Measurements from ENCODE around the gene GOLGA3. TPM values are rescaled to one million over a fixed set of nuclear protein-coding genes. Genes with fewer than 3 reads are reported as not detected.
A peak's percentile ranks its signal among the peaks of the same experiment; 100 is the strongest.

Gene GOLGA3
- total RNA-seq, 1 experiment from 2014 or later = 14.9 TPM

DNA sequence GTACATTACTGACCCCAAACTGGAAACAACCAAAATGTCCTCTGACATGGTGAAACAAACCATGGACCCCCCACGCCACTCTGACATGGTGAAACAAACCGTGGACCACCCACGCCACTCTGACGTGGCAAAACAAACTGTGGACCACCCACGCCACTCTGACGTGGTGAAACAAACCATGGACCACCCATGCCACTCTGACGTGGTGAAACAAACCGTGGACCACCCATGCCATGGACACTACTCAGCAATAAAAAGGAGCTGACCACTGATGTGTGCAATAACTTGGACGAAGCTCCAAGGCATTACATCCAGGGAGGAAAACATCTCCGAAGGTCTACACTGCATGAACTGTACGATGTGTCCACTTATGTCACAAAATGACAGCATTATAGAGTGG, 3.1 kb upstream of the GOLGA3 start:
- H3K79me2 ChIP-seq (ENCODE audit: low read length) = peaks cover 17% of the 10 kb centered on the region
- H3K9me3 ChIP-seq (ENCODE audit: low read length) = peaks cover 10% of the 10 kb centered on the region
- no peak overlapping the region for H3K4me3 ChIP-seq (ENCODE audit: low read length)
- H4K20me1 ChIP-seq (ENCODE audit: insufficient read depth, low read depth, low read length) = peaks cover 9% of the 10 kb centered on the region
- no peak for DNase-seq
- H2AFZ ChIP-seq (ENCODE audit: low read length) = no peak overlapping the region
- H3K9me2 ChIP-seq (replicated peaks; ENCODE audit: insufficient read depth, low read length) = no peaks in the 10 kb centered on the region
- H3K27me3 ChIP-seq (ENCODE audit: low read length) = no peaks in the 10 kb centered on the region
- H3K4me2 ChIP-seq (ENCODE audit: low read depth, low read length, poor library complexity, severe bottlenecking) = no peak overlapping the region
- no peak overlapping the region for H3K27ac ChIP-seq (ENCODE audit: low read length)
- peaks cover 7% of the 10 kb centered on the region for H3K36me3 ChIP-seq (ENCODE audit: insufficient read depth, low read length)
- H3K9ac ChIP-seq (ENCODE audit: low read length) = no peak overlapping the region
- H3K4me1 ChIP-seq (ENCODE audit: low read length) = peaks cover 17% of the 10 kb centered on the region

DNA sequence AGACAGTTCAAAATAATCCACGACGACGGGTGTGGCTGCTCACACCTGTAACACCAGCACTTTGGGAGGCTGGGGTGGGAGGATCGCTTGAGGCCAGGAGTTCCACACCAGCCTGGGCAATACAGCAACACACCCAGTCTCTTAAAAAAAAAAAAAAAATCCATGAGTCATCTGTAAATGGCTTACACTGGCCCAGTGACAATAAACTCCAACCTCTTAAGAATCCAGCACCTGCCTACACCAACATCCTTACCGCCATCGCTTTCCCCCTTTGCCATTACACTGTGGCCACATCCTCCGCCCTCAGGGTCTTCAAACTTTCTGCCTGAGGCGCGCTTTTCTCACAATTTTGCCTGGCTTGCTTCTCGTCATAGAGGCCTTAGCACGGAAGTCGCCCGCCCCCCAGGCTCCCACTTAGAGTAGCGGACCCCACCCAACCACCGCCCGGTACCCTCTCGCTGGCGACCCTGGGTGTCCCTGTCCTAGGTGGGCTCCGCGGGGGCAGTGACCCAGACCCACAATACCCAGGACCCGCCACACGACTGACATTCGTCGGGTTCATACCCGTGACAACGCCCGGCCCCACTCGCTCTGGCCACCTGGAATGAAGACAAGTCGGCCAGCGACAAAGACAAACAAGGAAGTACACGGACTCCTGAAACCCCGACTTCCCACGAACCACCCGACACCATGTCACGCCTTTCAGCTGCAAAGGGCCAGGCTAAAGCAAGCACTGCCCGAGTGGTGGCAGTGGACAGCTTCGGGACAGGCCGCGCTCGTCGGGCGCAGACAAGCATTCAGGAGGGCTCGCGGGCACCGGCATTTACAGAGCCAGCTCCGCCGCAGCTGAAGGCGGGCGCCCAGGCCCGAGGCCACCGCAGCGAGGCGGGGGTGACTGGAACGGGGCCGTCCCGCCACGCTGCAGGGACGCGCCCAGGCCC, 636 bp downstream of the GOLGA3 start:
- peaks cover 17% of the 10 kb centered on the region for H3K4me1 ChIP-seq (ENCODE audit: low read length)
- H3K9me2 ChIP-seq (replicated peaks; ENCODE audit: insufficient read depth, low read length) = no peaks in the 10 kb centered on the region
- peak overlapping the region; percentile 50; the same call in 1 of the 2 replicates for H2AFZ ChIP-seq (ENCODE audit: low read length)
- H3K4me3 ChIP-seq (ENCODE audit: low read length) = peak overlapping the region; percentile 99
- peaks cover 9% of the 10 kb centered on the region for H4K20me1 ChIP-seq (ENCODE audit: insufficient read depth, low read depth, low read length)
- peaks cover 46% of the 10 kb centered on the region for H3K79me2 ChIP-seq (ENCODE audit: low read length)
- H3K4me2 ChIP-seq (ENCODE audit: low read depth, low read length, poor library complexity, severe bottlenecking) = peak overlapping the region; percentile 97
- H3K9me3 ChIP-seq (ENCODE audit: low read length) = peaks cover 10% of the 10 kb centered on the region
- H3K27me3 ChIP-seq (ENCODE audit: low read length) = no peaks in the 10 kb centered on the region
- peaks cover 17% of the 10 kb centered on the region for H3K36me3 ChIP-seq (ENCODE audit: insufficient read depth, low read length)
- no peak overlapping the region for H3K27ac ChIP-seq (ENCODE audit: low read length)
- peak; percentile 48 for DNase-seq
- peak overlapping the region; percentile 95 for H3K9ac ChIP-seq (ENCODE audit: low read length)

DNA sequence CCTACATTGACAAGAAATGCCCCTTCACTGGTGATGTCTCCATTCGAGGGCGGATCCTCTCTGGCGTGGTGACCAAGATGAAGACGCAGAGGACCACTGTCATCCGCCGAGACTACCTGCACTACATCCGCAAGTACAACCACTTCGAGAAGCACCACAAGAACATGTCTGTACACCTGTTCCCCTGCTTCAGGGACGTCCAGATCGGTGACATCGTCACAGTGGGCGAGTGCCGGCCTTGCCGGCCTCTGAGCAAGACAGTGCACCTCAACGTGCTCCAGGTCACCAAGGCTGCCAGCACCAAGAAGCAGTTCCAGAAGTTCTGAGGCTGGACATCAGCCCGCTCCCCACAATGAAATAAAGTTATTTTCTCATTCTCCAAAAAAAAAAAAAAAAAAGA, 2.8 kb downstream of the GOLGA3 start:
- DNase-seq = no peak
- Histone ChIP-seq H3K4me2 (ENCODE audit: low read depth, low read length, poor library complexity, severe bottlenecking) (no peak overlapping the region), H4K20me1 (ENCODE audit: insufficient read depth, low read depth, low read length) (peaks cover 9% of the 10 kb centered on the region), H3K79me2 (ENCODE audit: low read length) (peaks cover 47% of the 10 kb centered on the region), H3K9me2 (replicated peaks; ENCODE audit: insufficient read depth, low read length) (no peaks in the 10 kb centered on the region), H3K9me3 (ENCODE audit: low read length) (peaks cover 6% of the 10 kb centered on the region), H3K4me3 (ENCODE audit: low read length) (no peak overlapping the region), H2AFZ (ENCODE audit: low read length) (no peak overlapping the region), H3K27me3 (ENCODE audit: low read length) (no peaks in the 10 kb centered on the region), H3K36me3 (ENCODE audit: insufficient read depth, low read length) (peaks cover 24% of the 10 kb centered on the region), H3K27ac (ENCODE audit: low read length) (no peak overlapping the region), H3K9ac (ENCODE audit: low read length) (no peak overlapping the region), H3K4me1 (ENCODE audit: low read length) (peaks cover 21% of the 10 kb centered on the region)

DNA sequence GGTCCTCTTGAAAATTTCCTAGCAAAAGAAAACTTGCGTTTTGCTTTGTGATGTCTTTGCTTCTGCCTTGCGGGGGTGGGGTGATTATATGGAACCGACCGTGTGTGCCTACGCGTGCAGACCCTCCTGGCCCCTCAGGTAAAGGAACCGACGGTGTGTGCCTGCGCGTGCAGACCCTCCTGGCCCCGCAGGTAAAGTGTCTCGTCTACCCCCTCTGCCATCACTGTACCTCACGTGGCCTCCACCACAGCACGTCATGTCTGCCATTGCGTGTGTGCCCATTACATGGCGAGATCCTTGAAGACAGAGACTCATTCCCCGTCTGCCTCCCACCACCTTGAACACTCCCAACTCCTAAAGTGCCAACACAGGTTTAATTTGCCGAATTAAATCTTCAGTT, 3.6 kb downstream of the GOLGA3 start:
- H2AFZ ChIP-seq (ENCODE audit: low read length) = no peak overlapping the region
- H3K79me2 ChIP-seq (ENCODE audit: low read length) = peaks cover 47% of the 10 kb centered on the region
- peaks cover 6% of the 10 kb centered on the region for H3K9me3 ChIP-seq (ENCODE audit: low read length)
- H3K4me2 ChIP-seq (ENCODE audit: low read depth, low read length, poor library complexity, severe bottlenecking) = no peak overlapping the region
- no peak overlapping the region for H3K9ac ChIP-seq (ENCODE audit: low read length)
- H3K36me3 ChIP-seq (ENCODE audit: insufficient read depth, low read length) = peaks cover 24% of the 10 kb centered on the region
- no peaks in the 10 kb centered on the region for H3K27me3 ChIP-seq (ENCODE audit: low read length)
- no peak overlapping the region for H3K4me3 ChIP-seq (ENCODE audit: low read length)
- H3K9me2 ChIP-seq (replicated peaks; ENCODE audit: insufficient read depth, low read length) = no peaks in the 10 kb centered on the region
- peaks cover 28% of the 10 kb centered on the region for H3K4me1 ChIP-seq (ENCODE audit: low read length)
- peaks cover 9% of the 10 kb centered on the region for H4K20me1 ChIP-seq (ENCODE audit: insufficient read depth, low read depth, low read length)
- DNase-seq = no peak
- H3K27ac ChIP-seq (ENCODE audit: low read length) = no peak overlapping the region

DNA sequence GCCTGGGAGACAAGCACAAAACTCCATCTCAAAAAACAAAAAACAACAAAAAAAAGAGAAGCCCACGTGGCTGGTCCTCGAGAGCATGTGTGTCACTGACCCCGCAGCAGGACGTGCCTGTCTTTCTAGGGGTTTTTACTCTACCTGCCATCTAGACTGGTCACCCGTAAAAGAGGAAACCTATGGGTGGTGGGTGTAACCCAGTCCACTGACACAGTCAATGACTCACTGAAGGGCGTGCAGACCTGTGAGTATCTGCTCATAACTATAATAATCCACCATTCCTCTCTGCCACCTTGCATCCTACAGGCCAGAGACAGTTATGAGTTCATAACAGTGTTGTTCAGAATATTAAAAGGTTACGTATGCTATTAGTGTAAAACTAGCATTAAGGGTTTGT, 4.6 kb downstream of the GOLGA3 start:
- no peak for DNase-seq
- Histone ChIP-seq H3K4me3 (ENCODE audit: low read length) (no peak overlapping the region), H4K20me1 (ENCODE audit: insufficient read depth, low read depth, low read length) (peaks cover 9% of the 10 kb centered on the region), H3K9me2 (replicated peaks; ENCODE audit: insufficient read depth, low read length) (no peaks in the 10 kb centered on the region), H3K9ac (ENCODE audit: low read length) (no peak overlapping the region), H3K27me3 (ENCODE audit: low read length) (no peaks in the 10 kb centered on the region), H3K79me2 (ENCODE audit: low read length) (peaks cover 47% of the 10 kb centered on the region), H3K9me3 (ENCODE audit: low read length) (no peaks in the 10 kb centered on the region), H2AFZ (ENCODE audit: low read length) (no peak overlapping the region), H3K4me1 (ENCODE audit: low read length) (peaks cover 35% of the 10 kb centered on the region), H3K4me2 (ENCODE audit: low read depth, low read length, poor library complexity, severe bottlenecking) (no peak overlapping the region), H3K27ac (ENCODE audit: low read length) (no peak overlapping the region), H3K36me3 (ENCODE audit: insufficient read depth, low read length) (peaks cover 20% of the 10 kb centered on the region)

DNA sequence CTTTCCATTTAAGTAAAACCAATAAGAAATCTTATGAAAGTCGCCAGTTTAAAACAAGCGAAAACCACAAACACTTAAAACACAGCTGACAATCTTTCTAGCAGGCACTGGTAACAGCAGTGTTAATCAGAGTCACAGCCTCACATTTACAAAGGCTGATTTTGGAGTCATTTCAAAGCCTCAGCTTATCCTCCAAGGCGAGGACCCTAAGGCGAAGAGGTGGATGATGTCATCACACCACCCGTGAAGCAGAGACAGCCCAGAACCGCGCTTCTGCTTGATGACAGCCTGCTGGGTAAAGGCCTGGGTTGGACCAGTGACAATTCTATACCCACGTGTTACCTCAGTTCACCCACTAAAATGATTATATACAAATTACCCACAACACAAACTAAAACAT, 10.1 kb downstream of the GOLGA3 start:
- Histone ChIP-seq H3K4me2 (ENCODE audit: low read depth, low read length, poor library complexity, severe bottlenecking) (no peak overlapping the region), H3K4me3 (ENCODE audit: low read length) (no peak overlapping the region)

DNA sequence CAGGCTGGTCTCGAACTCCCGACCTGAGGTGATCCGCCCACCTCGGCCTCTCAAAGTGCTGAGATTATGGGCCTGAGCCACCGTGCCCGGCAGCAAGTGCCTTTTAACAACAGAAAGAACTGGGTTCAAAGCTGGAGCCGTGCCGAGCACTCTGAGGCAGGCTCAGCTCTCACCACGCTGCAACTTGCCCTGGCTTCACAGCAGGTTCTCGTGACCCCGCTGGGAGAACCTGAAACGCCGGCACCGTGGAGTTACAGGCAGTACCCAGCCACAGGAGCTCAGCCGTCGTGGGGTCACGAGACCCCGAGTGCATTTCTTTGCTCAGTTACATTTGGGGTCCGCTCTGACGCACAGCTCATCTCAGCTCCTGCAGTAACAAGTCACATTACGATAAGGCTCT, 14.4 kb downstream of the GOLGA3 start:
- no peaks in the 10 kb centered on the region for H3K9me2 ChIP-seq (replicated peaks; ENCODE audit: insufficient read depth, low read length)
- H3K9ac ChIP-seq (ENCODE audit: low read length) = no peak overlapping the region
- H3K4me3 ChIP-seq (ENCODE audit: low read length) = no peak overlapping the region
- DNase-seq = no peak
- no peak overlapping the region for H3K27ac ChIP-seq (ENCODE audit: low read length)
- H3K27me3 ChIP-seq (ENCODE audit: low read length) = no peaks in the 10 kb centered on the region
- no peak overlapping the region for H2AFZ ChIP-seq (ENCODE audit: low read length)
- H3K4me1 ChIP-seq (ENCODE audit: low read length) = peaks cover 6% of the 10 kb centered on the region
- no peaks in the 10 kb centered on the region for H3K9me3 ChIP-seq (ENCODE audit: low read length)
- no peaks in the 10 kb centered on the region for H4K20me1 ChIP-seq (ENCODE audit: insufficient read depth, low read depth, low read length)
- H3K79me2 ChIP-seq (ENCODE audit: low read length) = peaks cover 5% of the 10 kb centered on the region
- peaks cover 41% of the 10 kb centered on the region for H3K36me3 ChIP-seq (ENCODE audit: insufficient read depth, low read length)
- H3K4me2 ChIP-seq (ENCODE audit: low read depth, low read length, poor library complexity, severe bottlenecking) = no peak overlapping the region

More for the DNA sequence above, 10.1 kb downstream of the GOLGA3 start:
- no peak for DNase-seq
- Histone ChIP-seq H3K9ac (ENCODE audit: low read length) (no peak overlapping the region), H4K20me1 (ENCODE audit: insufficient read depth, low read depth, low read length) (no peaks in the 10 kb centered on the region), H3K9me2 (replicated peaks; ENCODE audit: insufficient read depth, low read length) (no peaks in the 10 kb centered on the region), H3K79me2 (ENCODE audit: low read length) (peaks cover 8% of the 10 kb centered on the region), H3K27ac (ENCODE audit: low read length) (peak overlapping the region; percentile 98; the same call in 1 of the 2 replicates), H2AFZ (ENCODE audit: low read length) (no peak overlapping the region), H3K27me3 (ENCODE audit: low read length) (no peaks in the 10 kb centered on the region), H3K9me3 (ENCODE audit: low read length) (no peaks in the 10 kb centered on the region), H3K4me1 (ENCODE audit: low read length) (peaks cover 26% of the 10 kb centered on the region), H3K36me3 (ENCODE audit: insufficient read depth, low read length) (peaks cover 31% of the 10 kb centered on the region)

DNA sequence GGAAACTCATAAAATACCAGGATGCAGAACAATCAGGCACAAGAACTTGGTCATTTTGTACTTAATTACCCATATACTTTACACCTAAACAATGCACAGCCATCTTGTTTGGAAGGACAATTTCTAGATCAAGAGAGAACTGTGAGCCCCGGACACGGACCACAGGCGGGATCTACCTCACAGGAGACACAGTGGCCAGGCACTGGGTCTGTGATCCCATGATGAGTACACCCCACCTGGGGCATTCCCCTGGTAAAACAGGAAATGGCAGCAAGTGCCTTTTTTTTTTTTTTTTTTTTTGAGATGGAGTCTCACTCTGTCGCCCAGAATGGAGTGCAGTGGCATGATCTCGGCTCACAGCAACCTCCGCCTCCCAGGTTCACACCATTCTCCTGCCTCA, 15.2 kb downstream of the GOLGA3 start:
- Histone ChIP-seq H2AFZ (ENCODE audit: low read length) (no peak overlapping the region), H4K20me1 (ENCODE audit: insufficient read depth, low read depth, low read length) (no peaks in the 10 kb centered on the region), H3K9me3 (ENCODE audit: low read length) (no peaks in the 10 kb centered on the region), H3K4me3 (ENCODE audit: low read length) (no peak overlapping the region), H3K36me3 (ENCODE audit: insufficient read depth, low read length) (peaks cover 35% of the 10 kb centered on the region), H3K4me1 (ENCODE audit: low read length) (no peaks in the 10 kb centered on the region), H3K4me2 (ENCODE audit: low read depth, low read length, poor library complexity, severe bottlenecking) (no peak overlapping the region), H3K9me2 (replicated peaks; ENCODE audit: insufficient read depth, low read length) (no peaks in the 10 kb centered on the region), H3K27ac (ENCODE audit: low read length) (no peak overlapping the region), H3K79me2 (ENCODE audit: low read length) (peaks cover 5% of the 10 kb centered on the region), H3K9ac (ENCODE audit: low read length) (no peak overlapping the region), H3K27me3 (ENCODE audit: low read length) (no peaks in the 10 kb centered on the region)
- DNase-seq = no peak
